ENCODE data around the gene DLL3. TPM values are rescaled to one million over a fixed set of nuclear protein-coding genes. Genes with fewer than 3 reads are reported as not detected.

Gene DLL3
- total and polyA plus RNA-seq, 10 of the 15 experiments (the other 5 are each of a cell fraction or from before 2014, with no cell fraction given), result 0.18 to 2.0 (median 0.95) TPM

DNA sequence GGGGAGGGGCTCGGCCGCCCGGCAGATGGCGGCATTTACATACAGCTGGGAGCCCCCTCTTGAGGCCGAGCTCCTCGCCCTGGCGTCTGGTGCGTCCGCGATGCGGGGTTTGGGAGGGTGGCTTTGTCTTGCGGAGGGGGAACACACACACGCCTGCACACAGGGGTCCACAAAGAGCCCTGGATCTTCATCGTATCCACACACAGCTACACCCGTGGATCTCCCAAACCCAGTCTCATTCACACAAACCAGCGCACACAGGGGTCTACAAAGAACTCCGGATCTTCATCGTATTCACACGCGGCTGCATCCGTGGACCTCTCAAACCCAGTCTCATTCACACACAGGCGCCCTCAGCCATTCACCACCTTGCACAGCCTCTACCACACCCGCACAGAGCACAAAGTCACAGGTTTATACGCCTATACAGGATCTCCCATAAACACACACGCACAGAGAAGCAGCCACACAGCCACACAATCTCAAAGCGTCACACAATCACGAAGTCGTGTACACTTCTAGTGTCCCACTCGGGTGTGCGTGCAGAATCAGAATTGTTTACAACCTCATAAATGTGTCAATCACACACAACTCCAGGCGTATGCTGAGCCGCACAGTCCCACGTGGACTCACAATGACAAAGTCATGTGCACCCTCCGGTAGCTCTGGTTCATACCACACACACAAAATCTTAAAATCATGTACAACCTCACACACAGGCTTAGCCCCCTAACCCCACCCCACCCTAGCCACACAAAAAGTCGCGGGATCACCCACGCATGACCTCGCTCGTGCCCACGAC lies 550 bp upstream of the DLL3 start (continued):
- TF ChIP-seq CBFB (IDR thresholded peaks at IDR 0.05; ENCODE audit: low read depth) (no peak), PAX8 (IDR thresholded peaks at IDR 0.05) (no peak), PML (IDR thresholded peaks at IDR 0.05; ENCODE audit: low read length) (no peak), ATF7 (IDR thresholded peaks at IDR 0.05; ENCODE audit: low read depth) (no peak), EZH2 (IDR thresholded peaks at IDR 0.05; ENCODE audit: borderline replicate concordance, control insufficient read depth, low read depth, low read length) (no peak), SREBF1 (IDR thresholded peaks at IDR 0.05; ENCODE audit: low read length) (no peak), RCOR1 (conservative IDR thresholded peaks at IDR 0.05; ENCODE audit: low read depth, low read length) (no peak), SIX5 (IDR thresholded peaks at IDR 0.05; ENCODE audit: low read depth, low read length, severe bottlenecking) (no peak), NFIC (IDR thresholded peaks at IDR 0.05; ENCODE audit: low read depth, low read length) (no peak), MYB (IDR thresholded peaks at IDR 0.05; ENCODE audit: borderline replicate concordance, low read depth, low read length) (no peak), FOXM1 (IDR thresholded peaks at IDR 0.05; ENCODE audit: low read depth, low read length) (no peak), ZNF384 (IDR thresholded peaks at IDR 0.05; ENCODE audit: borderline replicate concordance, low read depth, low read length) (no peak), JUND (IDR thresholded peaks at IDR 0.05; ENCODE audit: low read depth, low read length) (no peak), NR2F1 (conservative IDR thresholded peaks at IDR 0.05) (no peak; the same call in 1 of the 2 replicates), MTA2 (IDR thresholded peaks at IDR 0.05; ENCODE audit: low read depth) (no peak), ETV6 (conservative IDR thresholded peaks at IDR 0.05 in 1 of 2, IDR thresholded peaks at IDR 0.05 in 1 of 2; ENCODE audit: borderline replicate concordance in 1 of 2, low read depth in 1 of 2) (no peak), SMAD5 (IDR thresholded peaks at IDR 0.05; ENCODE audit: low read depth) (no peak), HCFC1 (IDR thresholded peaks at IDR 0.05; ENCODE audit: low read length) (no peak), SRF (IDR thresholded peaks at IDR 0.05; ENCODE audit: low read depth in 2 of 2, low read length in 2 of 2) (no peak), ZBED1 (IDR thresholded peaks at IDR 0.05; ENCODE audit: borderline replicate concordance) (no peak), ZNF622 (IDR thresholded peaks at IDR 0.05) (no peak), YBX1 (IDR thresholded peaks at IDR 0.05) (no peak), KAT2A (conservative IDR thresholded peaks at IDR 0.05; ENCODE audit: control insufficient read depth, low read depth, low read length) (no peak)
- TF ChIP-seq, protein P1, sequence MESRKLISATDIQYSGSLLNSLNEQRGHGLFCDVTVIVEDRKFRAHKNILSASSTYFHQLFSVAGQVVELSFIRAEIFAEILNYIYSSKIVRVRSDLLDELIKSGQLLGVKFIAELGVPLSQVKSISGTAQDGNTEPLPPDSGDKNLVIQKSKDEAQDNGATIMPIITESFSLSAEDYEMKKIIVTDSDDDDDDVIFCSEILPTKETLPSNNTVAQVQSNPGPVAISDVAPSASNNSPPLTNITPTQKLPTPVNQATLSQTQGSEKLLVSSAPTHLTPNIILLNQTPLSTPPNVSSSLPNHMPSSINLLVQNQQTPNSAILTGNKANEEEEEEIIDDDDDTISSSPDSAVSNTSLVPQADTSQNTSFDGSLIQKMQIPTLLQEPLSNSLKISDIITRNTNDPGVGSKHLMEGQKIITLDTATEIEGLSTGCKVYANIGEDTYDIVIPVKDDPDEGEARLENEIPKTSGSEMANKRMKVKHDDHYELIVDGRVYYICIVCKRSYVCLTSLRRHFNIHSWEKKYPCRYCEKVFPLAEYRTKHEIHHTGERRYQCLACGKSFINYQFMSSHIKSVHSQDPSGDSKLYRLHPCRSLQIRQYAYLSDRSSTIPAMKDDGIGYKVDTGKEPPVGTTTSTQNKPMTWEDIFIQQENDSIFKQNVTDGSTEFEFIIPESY (IDR thresholded peaks at IDR 0.05), result no peak
- TF ChIP-seq, protein P2, sequence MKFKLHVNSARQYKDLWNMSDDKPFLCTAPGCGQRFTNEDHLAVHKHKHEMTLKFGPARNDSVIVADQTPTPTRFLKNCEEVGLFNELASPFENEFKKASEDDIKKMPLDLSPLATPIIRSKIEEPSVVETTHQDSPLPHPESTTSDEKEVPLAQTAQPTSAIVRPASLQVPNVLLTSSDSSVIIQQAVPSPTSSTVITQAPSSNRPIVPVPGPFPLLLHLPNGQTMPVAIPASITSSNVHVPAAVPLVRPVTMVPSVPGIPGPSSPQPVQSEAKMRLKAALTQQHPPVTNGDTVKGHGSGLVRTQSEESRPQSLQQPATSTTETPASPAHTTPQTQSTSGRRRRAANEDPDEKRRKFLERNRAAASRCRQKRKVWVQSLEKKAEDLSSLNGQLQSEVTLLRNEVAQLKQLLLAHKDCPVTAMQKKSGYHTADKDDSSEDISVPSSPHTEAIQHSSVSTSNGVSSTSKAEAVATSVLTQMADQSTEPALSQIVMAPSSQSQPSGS (IDR thresholded peaks at IDR 0.05; ENCODE audit: low read length), result no peak
- TF ChIP-seq, protein P3, sequence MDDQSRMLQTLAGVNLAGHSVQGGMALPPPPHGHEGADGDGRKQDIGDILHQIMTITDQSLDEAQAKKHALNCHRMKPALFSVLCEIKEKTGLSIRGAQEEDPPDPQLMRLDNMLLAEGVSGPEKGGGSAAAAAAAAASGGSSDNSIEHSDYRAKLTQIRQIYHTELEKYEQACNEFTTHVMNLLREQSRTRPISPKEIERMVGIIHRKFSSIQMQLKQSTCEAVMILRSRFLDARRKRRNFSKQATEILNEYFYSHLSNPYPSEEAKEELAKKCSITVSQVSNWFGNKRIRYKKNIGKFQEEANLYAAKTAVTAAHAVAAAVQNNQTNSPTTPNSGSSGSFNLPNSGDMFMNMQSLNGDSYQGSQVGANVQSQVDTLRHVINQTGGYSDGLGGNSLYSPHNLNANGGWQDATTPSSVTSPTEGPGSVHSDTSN (IDR thresholded peaks at IDR 0.05; ENCODE audit: insufficient replicate concordance, low read depth, low read length), result peak; percentile 38
- TF ChIP-seq, protein P4, sequence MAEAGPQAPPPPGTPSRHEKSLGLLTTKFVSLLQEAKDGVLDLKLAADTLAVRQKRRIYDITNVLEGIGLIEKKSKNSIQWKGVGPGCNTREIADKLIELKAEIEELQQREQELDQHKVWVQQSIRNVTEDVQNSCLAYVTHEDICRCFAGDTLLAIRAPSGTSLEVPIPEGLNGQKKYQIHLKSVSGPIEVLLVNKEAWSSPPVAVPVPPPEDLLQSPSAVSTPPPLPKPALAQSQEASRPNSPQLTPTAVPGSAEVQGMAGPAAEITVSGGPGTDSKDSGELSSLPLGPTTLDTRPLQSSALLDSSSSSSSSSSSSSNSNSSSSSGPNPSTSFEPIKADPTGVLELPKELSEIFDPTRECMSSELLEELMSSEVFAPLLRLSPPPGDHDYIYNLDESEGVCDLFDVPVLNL (IDR thresholded peaks at IDR 0.05; ENCODE audit: low read depth, low read length), result no peak
